Nephron (organoid): ENCODE results near the gene MUC16.
A peak's percentile ranks its signal among the peaks of the same experiment; 100 is the strongest.
"Not testable (repeated sequence)": the region's sequence is repeated elsewhere in the genome, so short reads cannot be mapped to it uniquely, and the experiment has no call there.

Experiments used
- H3K27ac Mint-ChIP-seq, 3 experiments: 2 replicates each; pipeline ENCODE4 v1.8.0; 2020; ENCODE audit warnings: mixed read lengths in 3 of 3, mild to moderate bottlenecking in 2 of 3, moderate library complexity in 1 of 3
- H3K27me3 Mint-ChIP-seq: 2 replicates; pipeline ENCODE4 v1.8.0; 2021; ENCODE audit warnings: low read depth, mild to moderate bottlenecking, moderate library complexity, mixed read lengths
- H3K36me3 Mint-ChIP-seq: 2 replicates; pipeline ENCODE4 v1.8.0; 2020; ENCODE audit warnings: low read depth, mixed read lengths
- H3K4me1 Mint-ChIP-seq: 2 replicates; pipeline ENCODE4 v1.8.0; 2020; ENCODE audit warnings: mixed read lengths
- H3K4me3 Mint-ChIP-seq, 3 experiments: 2 replicates each; pipeline ENCODE4 v1.8.0; 2020; ENCODE audit warnings: mild to moderate bottlenecking in 3 of 3, mixed read lengths in 3 of 3, moderate library complexity in 2 of 3
- H3K9me3 Mint-ChIP-seq: 2 replicates; pipeline ENCODE4 v1.8.0; 2020; ENCODE audit warnings: mixed read lengths
- TF ChIP-seq, protein P1 (sequence below), 3 experiments: fragments of 200-600 bp; sonication (generic); IDR thresholded peaks; one replicate each; pipeline ENCODE4 v1.5.0; 2021; ENCODE audit warnings: antibody characterized with exemption in 3 of 3; ENCODE audit not compliant: unreplicated experiment in 3 of 3

MUC16 gene

DNA sequence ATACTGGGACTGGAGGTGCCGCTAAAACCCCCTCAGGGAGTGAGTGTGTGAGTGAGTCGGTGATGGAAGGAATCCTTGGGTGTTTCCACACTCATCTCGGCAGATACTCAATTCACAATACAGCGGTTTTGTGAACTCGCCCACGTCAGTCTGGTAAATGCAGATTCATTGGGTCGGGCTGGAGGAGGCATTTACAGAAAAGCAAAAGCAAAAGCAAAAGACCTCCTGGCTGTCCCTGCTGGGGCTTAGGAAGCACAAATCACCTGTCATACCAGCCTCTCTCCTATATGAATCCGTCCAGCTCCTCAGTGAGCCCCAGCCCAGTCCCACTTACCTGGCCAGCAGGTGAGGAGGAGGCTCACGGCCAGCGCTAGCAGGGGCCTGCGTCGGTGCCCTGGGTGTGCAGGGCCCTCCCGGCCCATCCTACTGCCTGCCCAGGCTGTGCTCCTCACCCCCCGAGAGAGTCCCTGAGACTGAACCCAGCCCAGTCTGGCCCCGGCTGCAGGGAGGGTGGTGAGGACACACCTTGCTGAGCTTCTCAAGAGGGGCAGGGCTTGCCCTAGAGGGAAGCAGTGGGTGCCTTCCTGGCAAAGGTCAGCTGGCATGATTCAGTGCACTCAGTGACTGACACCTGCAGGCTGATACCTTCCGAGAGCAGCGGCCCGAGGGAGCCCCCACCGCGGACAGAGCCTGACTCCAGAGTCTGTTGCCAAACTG is at the start of gene MUC16:
TSS of gene MUC16 (minus strand) at position 475 of the 717 bp plus-strand sequence.
- Mint-ChIP-seq H3K27me3 (peaks cover 12% of the 10 kb centered on the region), H3K36me3 (no peaks in the 10 kb centered on the region), H3K27ac (no peak within 1 kb of the TSS), H3K9me3 (no peaks in the 10 kb centered on the region), H3K4me3 (no peak within 1 kb of the TSS), H3K4me1 (no peaks in the 10 kb centered on the region)
- TF ChIP-seq, protein P1, sequence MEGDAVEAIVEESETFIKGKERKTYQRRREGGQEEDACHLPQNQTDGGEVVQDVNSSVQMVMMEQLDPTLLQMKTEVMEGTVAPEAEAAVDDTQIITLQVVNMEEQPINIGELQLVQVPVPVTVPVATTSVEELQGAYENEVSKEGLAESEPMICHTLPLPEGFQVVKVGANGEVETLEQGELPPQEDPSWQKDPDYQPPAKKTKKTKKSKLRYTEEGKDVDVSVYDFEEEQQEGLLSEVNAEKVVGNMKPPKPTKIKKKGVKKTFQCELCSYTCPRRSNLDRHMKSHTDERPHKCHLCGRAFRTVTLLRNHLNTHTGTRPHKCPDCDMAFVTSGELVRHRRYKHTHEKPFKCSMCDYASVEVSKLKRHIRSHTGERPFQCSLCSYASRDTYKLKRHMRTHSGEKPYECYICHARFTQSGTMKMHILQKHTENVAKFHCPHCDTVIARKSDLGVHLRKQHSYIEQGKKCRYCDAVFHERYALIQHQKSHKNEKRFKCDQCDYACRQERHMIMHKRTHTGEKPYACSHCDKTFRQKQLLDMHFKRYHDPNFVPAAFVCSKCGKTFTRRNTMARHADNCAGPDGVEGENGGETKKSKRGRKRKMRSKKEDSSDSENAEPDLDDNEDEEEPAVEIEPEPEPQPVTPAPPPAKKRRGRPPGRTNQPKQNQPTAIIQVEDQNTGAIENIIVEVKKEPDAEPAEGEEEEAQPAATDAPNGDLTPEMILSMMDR (IDR thresholded peaks at IDR 0.05; ENCODE audit: unreplicated experiment in 3 of 3), result no peak

- peaks cover 6% of the 10 kb centered on the region for H3K4me1 Mint-ChIP-seq
- H3K27me3 Mint-ChIP-seq, result peaks cover 11% of the 10 kb centered on the region
- peak overlapping the region; percentile 30 to 89 (median 79) for H3K27ac Mint-ChIP-seq
- peaks cover 3% of the 10 kb centered on the region for H3K9me3 Mint-ChIP-seq
- TF ChIP-seq, protein P1 (IDR thresholded peaks at IDR 0.05; ENCODE audit: unreplicated experiment in 3 of 3), result no peak
- H3K36me3 Mint-ChIP-seq, result no peaks in the 10 kb centered on the region
- H3K4me3 Mint-ChIP-seq, result no peak overlapping the region
Observed at GRCh38 chr19:9058905-9059667, 48.9 kb upstream of the MUC16 start.

GRCh38 chr19:9057505-9058258 is 47.5 kb upstream of the MUC16 start:
- TF ChIP-seq, protein P1 (IDR thresholded peaks at IDR 0.05; ENCODE audit: unreplicated experiment in 3 of 3), result no peak
- Mint-ChIP-seq H3K27me3 (peaks cover 11% of the 10 kb centered on the region), H3K27ac (no peak overlapping the region), H3K9me3 (peaks cover 3% of the 10 kb centered on the region), H3K4me1 (peaks cover 6% of the 10 kb centered on the region), H3K4me3 (no peak overlapping the region), H3K36me3 (no peaks in the 10 kb centered on the region)

DNA sequence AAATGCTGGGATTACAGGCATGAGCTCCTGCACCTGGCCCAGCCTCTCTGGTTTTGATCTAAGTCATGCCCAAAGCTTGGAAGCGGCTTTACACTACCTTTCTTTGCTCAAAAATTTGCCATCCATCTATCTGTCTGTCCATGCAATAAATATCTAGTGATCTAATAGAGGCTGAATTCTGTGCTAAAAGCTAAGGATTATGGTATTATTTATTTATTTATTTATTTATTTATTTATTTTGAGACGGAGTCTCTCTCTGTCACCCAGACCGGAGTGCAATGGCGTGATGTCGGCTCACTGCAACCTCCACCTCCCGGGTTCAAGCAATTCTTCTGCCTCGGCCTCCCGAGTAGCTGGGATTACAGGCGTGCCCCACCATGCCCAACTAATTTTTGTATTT is 45.9 kb upstream of the MUC16 start:
- not testable (repeated sequence) for H3K4me3 Mint-ChIP-seq, H3K27me3 Mint-ChIP-seq, H3K4me1 Mint-ChIP-seq, H3K9me3 Mint-ChIP-seq, H3K36me3 Mint-ChIP-seq, H3K27ac Mint-ChIP-seq

DNA sequence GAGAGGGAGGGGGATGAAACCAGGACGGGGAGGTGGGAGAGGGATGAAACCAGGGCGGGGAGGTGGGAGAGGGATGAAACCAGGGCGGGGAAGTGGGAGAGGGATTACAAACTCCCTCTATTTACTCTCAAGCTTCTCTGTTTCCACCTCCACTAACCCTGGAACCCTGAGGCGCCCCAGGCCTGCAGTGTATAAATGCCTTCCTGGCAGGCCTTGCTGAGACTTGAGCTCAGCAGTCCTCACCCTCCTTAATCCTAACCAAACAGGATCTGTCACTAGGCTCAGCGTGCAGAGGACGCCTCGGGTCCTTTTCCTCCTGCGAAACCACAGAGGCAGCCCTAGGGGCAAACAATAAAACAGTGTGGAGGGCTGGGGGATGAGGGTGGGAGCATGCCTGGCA is 44.6 kb upstream of the MUC16 start:
- Mint-ChIP-seq H3K36me3 (no peaks in the 10 kb centered on the region), H3K4me3 (no peak overlapping the region)

More for the DNA sequence above, 44.6 kb upstream of the MUC16 start:
- Mint-ChIP-seq H3K4me1 (peaks cover 6% of the 10 kb centered on the region), H3K9me3 (peaks cover 3% of the 10 kb centered on the region), H3K27ac (peak overlapping the region in 2 of 3 experiments; percentile 67 to 70), H3K27me3 (peaks cover 6% of the 10 kb centered on the region)
- TF ChIP-seq, protein P1 (IDR thresholded peaks at IDR 0.05; ENCODE audit: unreplicated experiment in 3 of 3), result no peak
